ENCODE results near the gene PORCN. TPM values are rescaled to one million over a fixed set of nuclear protein-coding genes. Genes with fewer than 3 reads are reported as not detected.

Gene PORCN
- total and polyA plus RNA-seq, 2 of the 13 experiments (the other 11 are each of a cell fraction or from before 2014, with no cell fraction given): 3.9 to 5.8 TPM

- ChIA-PET CTCF (ENCODE audit: low intra/inter-chr PET ratio, low total read pairs) (no interaction called here), POLR2A (no interaction called here)
- Histone ChIP-seq H3K9ac (ENCODE audit: insufficient read depth, low read depth, low read length) (no peak overlapping the region), H3K4me2 (ENCODE audit: low read depth, low read length) (no peak overlapping the region), H3K9me3 (ENCODE audit: low read length) (no peaks in the 10 kb centered on the region), H3K4me3 (replicated peaks in 1 of 3; ENCODE audit: insufficient read depth in 1 of 3, low read depth in 2 of 3, low read length in 3 of 3) (no peak overlapping the region), H3K79me2 (ENCODE audit: insufficient read depth, low read length) (peaks cover 25% of the 10 kb centered on the region), H3K36me3 (replicated peaks in 1 of 2; ENCODE audit: control insufficient read depth in 1 of 2, insufficient read depth in 2 of 2, low read length in 2 of 2) (no peaks in the 10 kb centered on the region), H4K20me1 (ENCODE audit: insufficient read depth, low read length) (no peaks in the 10 kb centered on the region), H3K27ac (ENCODE audit: extremely low read length, insufficient read depth, low read length) (no peak overlapping the region), H2AFZ (ENCODE audit: low read length) (no peak overlapping the region), H3K27me3 (ENCODE audit: control insufficient read depth in 1 of 2, insufficient read depth in 2 of 2, low read length in 2 of 2) (no peaks in the 10 kb centered on the region; a peak in 1 of 5 replicates), H3K4me1 (ENCODE audit: insufficient read depth, low read length) (peaks cover 64% of the 10 kb centered on the region)
- ATAC-seq: no peak
- no peak for DNase-seq (ENCODE audit: low spot score)
- WGBS (ENCODE audit: low lambda C conversion rate): 97% methylated on average over 7 of the region's 9 CpGs
- no TSS peak for BruUV-seq (replicated peaks)
- intact Hi-C loops (cut with micrococcal nuclease; ENCODE audit: unreplicated experiment): loop anchor here (5.0 to 10.0 kb wide), 2 partner anchors 35 to 63 kb away; partner anchors contain the start of genes PORCN and TBC1D25
- TF ChIP-seq ZNF7 (CRISPR knock-in tag; IDR thresholded peaks at IDR 0.05) (no peak), CHD2 (IDR thresholded peaks at IDR 0.05; ENCODE audit: low read depth, low read length) (no peak), MXD3 (CRISPR knock-in tag; IDR thresholded peaks at IDR 0.05) (no peak), DBP (CRISPR knock-in tag; IDR thresholded peaks at IDR 0.05; ENCODE audit: not compliant biosample characterization) (no peak), ZZZ3 (CRISPR knock-in tag; IDR thresholded peaks at IDR 0.05; ENCODE audit: borderline replicate concordance) (no peak)
- FAIRE-seq: no peak
- in situ Hi-C loops (cut with HindIII; ENCODE audit: extremely low pct_ligation_motif_present, low pct_unique_long_range_greater_than_20kb): no loop called here
Observed at GRCh38 chrX:48472225-48472624, 36.6 kb upstream of the PORCN start.

- no peak overlapping the region for H3K4me3 ChIP-seq (replicated peaks in 1 of 3; ENCODE audit: insufficient read depth in 1 of 3, low read depth in 2 of 3, low read length in 3 of 3)
- FAIRE-seq: no peak
- no peak for DNase-seq (ENCODE audit: low spot score)
- no peaks in the 10 kb centered on the region for H3K36me3 ChIP-seq (replicated peaks in 1 of 2; ENCODE audit: control insufficient read depth in 1 of 2, insufficient read depth in 2 of 2, low read length in 2 of 2)
- no peak overlapping the region for H3K27ac ChIP-seq (ENCODE audit: extremely low read length, insufficient read depth, low read length)
- WGBS (ENCODE audit: low lambda C conversion rate): 60% methylated on average over 8 of the region's 12 CpGs
- ChIA-PET CTCF (ENCODE audit: low intra/inter-chr PET ratio, low total read pairs) (interaction anchor here (1.8 kb wide), 1 partner anchor 21 kb away, joined by 4 read pairs; no protein-coding TSS in a partner anchor), POLR2A (no interaction called here)
- H3K4me1 ChIP-seq (ENCODE audit: insufficient read depth, low read length): peaks cover 62% of the 10 kb centered on the region
- intact Hi-C loops (cut with micrococcal nuclease; ENCODE audit: unreplicated experiment): loop anchor here (5.0 to 10.0 kb wide), 2 partner anchors 34 to 62 kb away; partner anchors contain the start of genes PORCN and TBC1D25
- H3K79me2 ChIP-seq (ENCODE audit: insufficient read depth, low read length): peaks cover 25% of the 10 kb centered on the region
- H3K9me3 ChIP-seq (ENCODE audit: low read length): no peaks in the 10 kb centered on the region
- in situ Hi-C loops (cut with HindIII; ENCODE audit: extremely low pct_ligation_motif_present, low pct_unique_long_range_greater_than_20kb): no loop called here
- no peak for ATAC-seq
- H3K9ac ChIP-seq (ENCODE audit: insufficient read depth, low read depth, low read length): no peak overlapping the region
- no TSS peak for BruUV-seq (replicated peaks)
- H2AFZ ChIP-seq (ENCODE audit: low read length): no peak overlapping the region
- H3K4me2 ChIP-seq (ENCODE audit: low read depth, low read length): 0 out of 2 replicates have a peak overlapping the region, but pooled peaks have one; percentile 3
- H4K20me1 ChIP-seq (ENCODE audit: insufficient read depth, low read length): no peaks in the 10 kb centered on the region
- H3K27me3 ChIP-seq (ENCODE audit: control insufficient read depth in 1 of 2, insufficient read depth in 2 of 2, low read length in 2 of 2): no peaks in the 10 kb centered on the region; a peak in 1 of 5 replicates
- TF ChIP-seq ZBTB1 (CRISPR knock-in tag; IDR thresholded peaks at IDR 0.05; ENCODE audit: borderline replicate concordance) (no peak), TAF1 (CRISPR knock-in tag; IDR thresholded peaks at IDR 0.05) (no peak), ZNF775 (CRISPR knock-in tag; IDR thresholded peaks at IDR 0.05; ENCODE audit: borderline replicate concordance) (no peak), FOXP4 (CRISPR knock-in tag; IDR thresholded peaks at IDR 0.05) (no peak), TARDBP (CRISPR knock-in tag; IDR thresholded peaks at IDR 0.05) (no peak), TRAFD1 (CRISPR knock-in tag; IDR thresholded peaks at IDR 0.05; ENCODE audit: borderline replicate concordance) (no peak), NR2F6 (IDR thresholded peaks at IDR 0.05) (no peak), NR2F6 (CRISPR knock-in tag; IDR thresholded peaks at IDR 0.05) (no peak)
Observed at GRCh38 chrX:48472851-48473703, 35.7 kb upstream of the PORCN start.

All from HepG2 (cell line).